B cell (primary cell): ENCODE data around the gene UNCX.

Experiments
- CTCF ChIP-seq: fragments of 200-600 bp; IDR thresholded peaks from one replicate; pipeline ENCODE4 v1.8.0; 2022; ENCODE audit warnings: antibody characterized with exemption, mild to moderate bottlenecking
- EZH2 ChIP-seq: IDR thresholded peaks from 2 replicates; pipeline ENCODE4 v1.6.1; 2012; ENCODE audit warnings: borderline replicate concordance, low read depth, mild to moderate bottlenecking, moderate library complexity, low read length; ENCODE audit not compliant: insufficient read depth, poor library complexity, severe bottlenecking

GRCh38 chr7:1197997-1198625 lies 34.6 kb upstream of the UNCX start:
- TF ChIP-seq CTCF (no peak), EZH2 (no peak)
